NCI-H1105 treated with DMSO at 0.1 percent for 48 hours (cell line): ENCODE results near the gene HMGN4.
"Not testable (repeated sequence)": the region's sequence is repeated elsewhere in the genome, so short reads cannot be mapped to it uniquely, and the experiment has no call there.

Experiments used
- DNase-seq: peaks from one replicate; lab custom pipeline; 2025; lab: John Stamatoyannopoulos, UW

Gene HMGN4

DNA sequence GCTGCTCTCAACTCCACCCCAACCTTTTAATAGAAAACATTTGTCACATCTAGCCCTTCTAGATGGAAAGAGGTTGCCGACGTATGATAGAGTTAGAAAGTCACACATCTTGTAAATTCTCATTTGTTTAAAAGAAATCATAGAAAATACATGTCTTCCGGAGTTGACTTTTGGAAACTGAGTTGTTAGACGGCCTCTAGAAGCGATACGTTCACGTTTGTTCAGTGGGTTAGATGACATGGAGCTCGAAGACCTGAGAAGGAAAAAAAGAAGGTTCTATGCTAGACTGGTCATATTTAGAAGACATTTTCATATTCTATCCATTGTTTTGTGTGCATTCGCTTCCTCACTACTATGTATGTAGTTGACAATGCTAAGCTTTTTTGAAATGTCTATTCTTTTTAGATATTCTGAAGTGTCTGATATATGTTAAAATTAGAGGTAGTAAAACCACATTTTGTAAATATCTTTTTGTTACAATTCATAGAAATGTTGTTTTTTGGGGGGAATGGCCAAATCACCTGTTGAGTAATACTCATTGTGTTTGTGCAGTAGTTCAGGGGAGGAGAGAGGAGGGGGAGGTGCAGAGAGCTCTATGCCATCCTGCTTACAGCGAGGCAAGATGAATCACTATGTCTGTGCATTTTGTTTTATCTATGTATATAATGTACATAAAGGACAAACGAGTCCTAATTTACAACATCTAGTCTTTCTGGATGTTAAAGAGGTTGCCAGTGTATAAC lies 15.5 kb upstream of the HMGN4 start:
- DNase-seq: not testable (repeated sequence)

- DNase-seq: not testable (repeated sequence)
Observed at GRCh38 chr6:26524314-26524713, 13.9 kb upstream of the HMGN4 start.

DNA sequence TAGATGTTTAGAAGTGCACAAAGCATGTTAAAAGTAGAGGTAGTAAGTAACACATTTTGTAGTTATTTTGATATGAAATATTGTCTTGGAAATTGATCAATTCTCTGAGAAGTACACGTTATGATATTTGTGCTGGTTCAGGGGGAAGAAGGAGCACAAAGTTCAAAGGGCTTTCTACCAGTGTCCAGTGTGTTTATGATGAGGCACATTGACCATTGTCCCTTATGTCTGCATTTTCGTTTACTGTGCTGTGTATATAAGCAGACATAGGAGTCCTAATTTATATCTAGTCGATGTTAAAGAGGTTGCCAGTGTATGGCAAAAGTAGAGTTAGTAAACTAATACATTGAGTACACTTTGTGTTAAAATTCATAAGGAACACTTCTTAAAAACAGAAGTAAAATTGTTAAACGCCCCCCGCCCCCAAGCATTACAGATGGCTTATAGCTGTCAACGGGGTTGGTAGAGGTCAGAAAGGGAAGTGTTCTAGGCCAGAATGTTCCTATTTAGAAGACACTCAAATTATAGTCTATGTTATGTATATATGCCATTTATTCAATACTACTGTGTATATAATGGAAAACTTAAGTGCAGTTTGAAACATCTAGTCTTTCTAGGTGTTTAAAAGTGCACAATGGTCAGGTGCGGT lies 13.3 kb upstream of the HMGN4 start:
- no peak for DNase-seq

DNA sequence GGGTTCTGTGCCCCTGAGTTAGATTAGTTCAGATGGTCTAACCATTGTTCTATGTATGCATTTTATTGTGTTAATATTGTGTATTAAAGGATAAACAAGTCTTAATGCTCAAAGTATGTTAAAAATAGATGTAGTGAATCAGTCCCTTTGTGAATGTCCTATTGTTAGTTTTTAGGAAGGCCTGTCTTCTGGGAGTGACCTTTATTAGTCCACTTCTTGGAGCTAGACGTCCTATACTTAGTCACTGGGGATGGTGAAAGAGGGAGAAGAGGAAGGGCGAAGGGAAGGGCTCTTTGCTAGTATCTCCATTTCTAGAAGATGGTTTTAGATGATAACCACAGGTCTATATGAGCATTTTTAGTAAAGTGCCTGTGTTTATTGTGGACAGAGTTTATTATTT lies 12.3 kb upstream of the HMGN4 start:
- DNase-seq: no peak

- DNase-seq: no peak
Observed at GRCh38 chr6:26526928-26527327, 11.2 kb upstream of the HMGN4 start.

GRCh38 chr6:26530203-26530602 lies 8.0 kb upstream of the HMGN4 start:
- no peak for DNase-seq

DNA sequence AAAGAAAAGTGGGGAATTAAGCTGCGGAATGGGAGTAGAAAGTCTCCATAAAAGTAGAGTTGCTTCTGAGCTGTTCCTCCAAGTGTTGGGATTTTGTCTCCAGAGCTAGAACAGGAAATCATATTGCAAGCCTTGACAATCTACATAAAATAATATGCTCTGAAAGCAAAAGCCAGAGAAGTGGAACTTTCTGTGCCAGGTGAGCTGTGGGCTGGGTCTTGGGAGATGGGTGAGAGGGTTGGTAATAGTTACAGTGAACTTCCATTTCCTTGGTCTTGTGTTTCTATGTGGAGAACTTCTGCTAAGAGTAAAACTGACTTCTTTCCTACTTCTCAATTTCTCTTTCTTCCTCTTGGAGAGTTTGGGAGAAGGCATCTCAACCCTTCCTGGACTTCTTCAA lies 6.3 kb upstream of the HMGN4 start:
- DNase-seq: no peak

DNA sequence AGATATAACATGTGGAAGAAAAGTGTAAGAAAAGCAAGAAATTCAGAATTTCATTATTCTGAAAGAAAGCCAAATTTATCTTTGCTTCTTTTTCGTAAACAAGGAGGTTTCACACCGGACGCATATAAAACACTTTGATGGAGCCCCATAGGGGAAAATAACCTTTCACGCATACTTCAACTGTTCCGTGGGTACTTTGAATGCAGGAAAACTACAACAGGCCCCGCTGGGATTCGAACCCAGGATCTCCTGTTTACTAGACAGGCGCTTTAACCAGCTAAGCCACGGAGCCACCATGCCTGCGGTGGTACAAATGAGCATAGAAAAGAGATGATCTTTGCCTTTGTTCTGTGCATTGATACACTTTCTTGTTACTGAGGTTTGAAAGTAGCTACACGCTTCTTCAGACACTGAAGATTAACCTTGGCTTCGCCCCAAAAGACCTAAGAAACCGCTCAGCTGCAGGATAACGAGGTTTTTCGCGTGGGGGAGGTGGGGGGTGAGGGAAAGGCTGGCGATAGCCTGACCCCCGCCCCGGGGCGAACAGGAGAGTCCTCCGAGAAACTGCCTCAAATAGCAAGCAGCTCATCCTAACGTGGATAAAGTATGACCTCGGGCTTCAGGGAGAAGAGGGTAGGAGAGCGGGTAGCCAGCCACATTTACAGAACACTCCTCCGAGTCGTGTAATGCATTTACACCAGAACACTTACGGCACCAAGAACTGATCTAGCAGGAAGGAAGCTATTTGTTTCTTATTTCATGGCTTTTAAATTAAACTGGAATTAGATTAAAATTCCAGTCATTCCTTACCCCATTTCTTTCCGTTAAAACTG lies 5.3 kb upstream of the HMGN4 start:
- peak; percentile 89 for DNase-seq

GRCh38 chr6:26533532-26533931 lies 4.6 kb upstream of the HMGN4 start:
- DNase-seq: no peak

DNA sequence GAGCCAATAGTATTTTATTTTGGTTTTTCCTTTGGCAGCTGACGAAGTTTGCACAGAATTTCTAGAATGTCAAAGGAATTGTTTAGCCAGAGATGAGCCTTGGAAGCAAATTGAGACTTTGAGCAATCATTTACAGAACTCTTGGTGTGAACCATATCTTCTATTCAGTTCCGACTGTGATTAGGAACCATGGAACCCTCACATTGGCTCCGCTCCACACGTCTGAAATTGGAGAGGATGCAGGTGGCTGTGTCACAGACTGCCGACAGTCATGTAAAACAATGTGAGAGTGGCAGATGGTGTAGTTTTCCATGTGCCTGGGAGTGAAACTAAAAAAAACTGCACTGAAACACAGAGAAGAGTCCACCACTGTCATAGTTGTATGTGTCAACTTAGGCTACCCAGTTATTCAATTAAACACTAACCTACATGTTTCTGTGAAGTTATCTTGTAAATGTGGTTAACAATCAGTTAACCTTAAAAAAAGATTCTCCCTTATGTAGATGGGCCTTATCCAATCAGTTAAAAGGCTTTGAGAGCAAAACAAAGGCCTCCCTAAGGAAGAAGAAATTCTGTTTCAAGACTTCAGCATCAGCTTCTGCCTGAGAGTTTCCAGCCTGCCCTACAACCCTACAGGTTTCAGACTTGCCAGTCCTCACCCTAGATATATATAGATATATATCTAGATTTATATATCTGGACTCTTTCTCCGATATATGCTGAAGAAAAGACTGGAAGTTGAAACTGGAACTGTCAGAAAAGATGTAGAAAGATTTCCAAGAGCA lies 3.3 kb upstream of the HMGN4 start:
- DNase-seq: no peak

DNA sequence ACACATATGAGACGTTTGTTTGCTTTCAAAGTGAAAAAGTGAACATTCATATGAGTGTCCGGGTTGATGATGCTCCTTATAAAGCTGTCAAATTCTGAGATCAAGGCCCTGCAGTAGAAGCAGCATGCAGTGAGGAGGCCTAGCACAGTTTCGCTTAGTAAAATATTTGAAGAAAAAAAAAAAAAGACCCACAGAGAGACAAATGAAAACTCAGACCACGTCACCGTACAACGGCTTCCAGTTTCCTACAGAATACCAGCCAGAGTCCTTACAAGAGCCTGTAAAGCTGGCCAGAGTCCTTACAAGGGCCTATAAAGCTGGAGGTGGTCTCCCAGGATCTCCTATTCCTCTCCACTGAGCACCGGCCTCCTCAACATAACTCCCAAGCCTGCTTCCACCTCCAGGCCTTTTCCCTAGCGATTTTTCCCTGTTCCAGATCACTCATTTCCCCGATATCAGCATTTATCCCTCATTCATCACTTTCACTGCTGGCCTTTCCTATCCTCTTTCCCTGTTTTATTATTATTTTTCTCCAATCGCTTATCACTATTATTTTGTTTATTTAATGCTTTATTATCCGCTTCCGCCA lies 1.5 kb upstream of the HMGN4 start:
- DNase-seq: peak; percentile 70

GRCh38 chr6:26537160-26537845 lies 863 bp upstream of the HMGN4 start:
- peak; percentile 97 for DNase-seq

DNA sequence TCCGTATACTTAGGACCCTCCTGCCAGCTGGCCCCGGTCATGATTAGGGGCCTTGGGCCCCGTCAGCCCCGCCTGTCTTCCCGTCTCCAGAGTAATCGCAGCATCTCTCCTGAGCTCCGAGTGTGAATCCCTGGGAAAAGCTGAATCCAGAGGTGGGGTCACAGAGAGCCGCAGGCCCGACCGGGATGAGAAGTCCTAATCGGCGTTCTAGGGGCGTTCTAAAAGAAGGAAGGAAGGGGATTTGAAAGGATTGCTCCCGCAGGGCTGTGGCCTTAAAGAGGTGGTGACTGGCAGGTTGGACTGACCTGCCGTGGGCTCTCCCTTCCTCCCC lies 371 bp downstream of the HMGN4 start:
- peak; percentile 69 for DNase-seq

DNA sequence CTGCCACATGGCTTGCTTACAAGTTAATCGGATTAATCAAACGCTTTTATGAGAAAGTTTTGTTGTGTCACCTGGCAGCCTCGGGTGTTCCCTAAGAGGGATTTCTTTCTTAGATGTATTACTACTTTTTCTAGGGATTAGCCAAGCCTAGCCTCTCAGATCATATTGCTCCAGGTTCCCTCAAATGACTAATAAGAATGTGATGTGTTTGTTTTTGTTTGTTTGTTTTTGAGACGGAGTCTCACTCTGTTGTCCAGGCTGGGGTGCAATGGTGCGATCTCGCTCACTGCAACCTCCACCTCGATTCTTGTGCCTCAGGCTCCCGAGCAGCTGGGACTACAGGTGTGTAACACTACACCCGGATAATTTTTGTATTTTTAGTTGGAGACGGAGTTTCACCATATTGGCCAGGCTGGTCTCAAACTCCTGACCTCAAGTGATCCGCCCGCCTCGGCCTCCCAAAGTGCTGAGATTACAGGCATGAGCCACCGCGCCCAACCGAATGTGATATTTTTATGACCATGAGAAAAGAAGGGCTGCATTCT lies 977 bp downstream of the HMGN4 start:
- DNase-seq: no peak

DNA sequence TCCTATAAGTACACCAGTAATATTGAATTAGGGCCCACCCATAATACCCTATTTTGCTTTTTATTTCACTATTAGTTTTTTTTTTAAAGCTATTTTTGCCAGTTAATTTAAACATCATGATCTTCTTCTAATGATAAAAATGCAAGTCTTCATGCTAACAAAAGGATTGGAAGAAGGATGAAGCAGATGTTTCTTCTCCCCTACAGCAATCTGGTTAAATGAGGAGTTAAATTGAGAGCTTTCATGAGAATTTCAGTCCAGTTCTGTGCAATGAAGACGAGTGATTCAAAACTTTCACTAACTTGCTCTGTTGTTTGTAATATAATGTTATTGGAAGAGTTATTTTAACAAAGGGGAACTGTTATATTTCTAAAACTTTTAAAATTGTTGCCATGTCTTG lies 3.4 kb downstream of the HMGN4 start:
- no peak for DNase-seq

DNA sequence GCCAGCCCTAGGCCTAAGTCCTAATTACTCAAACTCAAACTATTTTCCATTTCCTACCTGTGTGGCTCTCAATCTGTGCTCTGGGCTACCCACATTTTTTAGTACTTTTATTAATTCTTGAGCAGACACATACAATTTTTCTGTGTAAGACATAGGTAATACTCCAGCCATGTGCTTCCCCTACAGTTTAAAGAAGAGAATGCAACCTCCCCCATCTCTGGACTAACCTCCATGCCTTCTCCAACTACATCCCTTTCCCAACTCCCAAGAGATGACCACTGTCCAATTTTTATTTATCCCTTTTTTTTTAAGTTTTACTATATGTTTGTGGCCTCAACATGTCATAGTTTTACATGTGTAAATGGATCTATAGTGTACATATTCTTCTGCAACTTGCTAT lies 5.8 kb downstream of the HMGN4 start:
- DNase-seq: no peak

GRCh38 chr6:26544473-26544872 lies 6.3 kb downstream of the HMGN4 start:
- DNase-seq: no peak

GRCh38 chr6:26545627-26546026 lies 7.5 kb downstream of the HMGN4 start:
- no peak for DNase-seq

DNA sequence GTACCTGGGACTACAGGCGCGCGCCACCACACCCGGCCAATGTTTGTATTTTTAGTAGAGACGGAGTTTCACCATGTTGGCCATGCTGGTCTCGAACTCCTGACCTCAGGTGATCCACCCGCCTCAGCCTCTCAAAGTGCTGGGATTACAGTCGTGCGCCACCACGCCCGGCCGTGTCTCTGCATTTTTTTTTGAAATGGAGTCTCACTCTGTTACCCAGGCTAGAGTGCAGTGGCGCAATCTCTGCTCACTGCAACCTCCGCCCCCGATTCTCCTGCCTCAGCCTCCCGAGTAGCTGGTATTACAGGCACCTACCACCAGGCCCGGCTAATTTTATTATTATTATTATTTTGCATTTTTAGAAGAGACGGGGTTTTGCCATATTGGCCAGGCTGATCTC lies 9.2 kb downstream of the HMGN4 start:
- DNase-seq: not testable (repeated sequence)

GRCh38 chr6:26550250-26550993 lies 12.3 kb downstream of the HMGN4 start:
- DNase-seq: no peak
